Measurements from ENCODE around the gene PSD2.

The PSD2 gene

DNA sequence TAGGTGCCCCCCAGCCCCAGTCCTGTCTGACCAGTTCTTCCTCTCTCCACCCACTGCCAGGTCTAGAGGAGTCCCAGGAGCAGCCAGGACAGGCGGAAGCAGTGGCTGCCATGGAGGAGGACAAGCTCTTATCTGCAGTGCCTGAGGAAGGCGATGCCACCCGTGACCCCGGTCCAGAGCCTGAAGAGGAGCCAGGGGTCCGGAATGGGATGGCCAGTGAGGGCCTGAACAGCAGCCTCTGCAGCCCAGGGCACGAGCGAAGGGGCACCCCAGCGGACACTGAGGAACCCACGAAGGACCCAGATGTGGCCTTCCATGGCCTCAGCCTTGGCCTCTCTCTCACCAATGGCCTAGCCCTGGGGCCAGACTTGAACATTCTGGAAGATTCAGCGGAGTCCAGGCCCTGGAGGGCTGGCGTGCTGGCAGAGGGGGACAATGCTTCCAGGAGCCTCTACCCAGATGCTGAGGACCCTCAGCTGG, 13.8 kb downstream of the PSD2 start:
- Histone ChIP-seq H3K27me3 (ENCODE audit: control insufficient read depth, insufficient read depth, low read length) (no peaks in the 10 kb centered on the region), H2AFZ (no peak overlapping the region), H3K79me2 (no peaks in the 10 kb centered on the region), H3K4me3 (ENCODE audit: low read depth, low read length) (no peak overlapping the region), H3K36me3 (ENCODE audit: control insufficient read depth, insufficient read depth, low read length) (no peaks in the 10 kb centered on the region), H3K4me2 (ENCODE audit: low read length) (no peak overlapping the region), H3K4me1 (no peaks in the 10 kb centered on the region), H3K9me3 (ENCODE audit: control insufficient read depth, low read length) (no peaks in the 10 kb centered on the region), H3K9ac (no peak overlapping the region), H3K27ac (no peak overlapping the region)
- TF ChIP-seq, protein P1, sequence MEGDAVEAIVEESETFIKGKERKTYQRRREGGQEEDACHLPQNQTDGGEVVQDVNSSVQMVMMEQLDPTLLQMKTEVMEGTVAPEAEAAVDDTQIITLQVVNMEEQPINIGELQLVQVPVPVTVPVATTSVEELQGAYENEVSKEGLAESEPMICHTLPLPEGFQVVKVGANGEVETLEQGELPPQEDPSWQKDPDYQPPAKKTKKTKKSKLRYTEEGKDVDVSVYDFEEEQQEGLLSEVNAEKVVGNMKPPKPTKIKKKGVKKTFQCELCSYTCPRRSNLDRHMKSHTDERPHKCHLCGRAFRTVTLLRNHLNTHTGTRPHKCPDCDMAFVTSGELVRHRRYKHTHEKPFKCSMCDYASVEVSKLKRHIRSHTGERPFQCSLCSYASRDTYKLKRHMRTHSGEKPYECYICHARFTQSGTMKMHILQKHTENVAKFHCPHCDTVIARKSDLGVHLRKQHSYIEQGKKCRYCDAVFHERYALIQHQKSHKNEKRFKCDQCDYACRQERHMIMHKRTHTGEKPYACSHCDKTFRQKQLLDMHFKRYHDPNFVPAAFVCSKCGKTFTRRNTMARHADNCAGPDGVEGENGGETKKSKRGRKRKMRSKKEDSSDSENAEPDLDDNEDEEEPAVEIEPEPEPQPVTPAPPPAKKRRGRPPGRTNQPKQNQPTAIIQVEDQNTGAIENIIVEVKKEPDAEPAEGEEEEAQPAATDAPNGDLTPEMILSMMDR (IDR thresholded peaks at IDR 0.05) = no peak

DNA sequence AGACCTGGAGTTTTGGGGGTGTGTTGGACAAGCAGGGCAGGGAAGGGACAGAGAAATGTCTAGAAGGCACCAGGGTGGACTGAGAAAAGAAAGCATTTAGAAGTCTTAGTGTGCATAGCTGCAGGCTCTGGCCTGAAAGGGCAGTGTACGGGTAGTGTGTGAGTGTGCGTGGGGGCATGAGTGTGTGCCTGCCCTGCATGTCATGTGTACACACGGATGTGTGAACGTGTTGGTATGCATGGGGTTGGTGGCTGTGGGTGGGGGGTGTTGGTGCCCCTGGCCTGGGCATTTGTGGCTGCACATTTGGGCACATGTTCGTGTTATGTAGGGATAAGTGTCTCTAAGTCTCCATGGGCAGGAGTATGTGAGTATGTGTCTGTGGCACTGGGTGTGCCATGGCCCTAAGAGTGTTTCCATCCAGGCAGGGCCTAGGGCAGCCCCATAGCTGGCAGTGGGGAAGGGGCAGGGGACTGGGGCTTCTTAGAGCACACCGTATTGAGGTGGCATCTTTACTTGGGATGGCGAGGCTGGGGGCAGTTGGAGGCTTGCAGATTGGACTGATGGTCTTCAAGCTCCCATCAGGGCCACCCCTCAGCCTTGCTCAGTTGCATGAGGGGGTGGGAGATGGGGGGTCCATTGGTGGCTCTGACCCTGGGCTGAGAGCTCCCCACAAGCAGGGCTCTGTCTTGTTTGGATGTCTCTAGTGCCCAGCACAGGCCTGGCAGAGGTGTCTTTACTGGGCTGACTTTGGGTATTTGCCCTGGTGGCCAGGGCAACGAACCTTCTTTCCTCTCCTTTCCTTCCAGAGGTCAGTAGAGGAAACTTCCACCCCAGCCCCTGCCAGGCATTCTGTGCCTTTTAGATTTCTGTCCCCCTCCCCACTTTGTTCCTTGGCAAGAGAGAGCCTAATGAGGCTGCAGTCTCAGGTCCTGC, 15.0 kb downstream of the PSD2 start:
- H2AFZ ChIP-seq = no peak overlapping the region
- TF ChIP-seq, protein P1 (IDR thresholded peaks at IDR 0.05) = no peak
- no peak overlapping the region for H3K4me3 ChIP-seq (ENCODE audit: low read depth, low read length)
- no peaks in the 10 kb centered on the region for H3K27me3 ChIP-seq (ENCODE audit: control insufficient read depth, insufficient read depth, low read length)
- H3K4me1 ChIP-seq = no peaks in the 10 kb centered on the region
- no peak overlapping the region for H3K4me2 ChIP-seq (ENCODE audit: low read length)
- no peaks in the 10 kb centered on the region for H3K9me3 ChIP-seq (ENCODE audit: control insufficient read depth, low read length)
- H3K36me3 ChIP-seq (ENCODE audit: control insufficient read depth, insufficient read depth, low read length) = no peaks in the 10 kb centered on the region
- no peak overlapping the region for H3K27ac ChIP-seq
- no peak overlapping the region for H3K9ac ChIP-seq
- no peaks in the 10 kb centered on the region for H3K79me2 ChIP-seq

DNA sequence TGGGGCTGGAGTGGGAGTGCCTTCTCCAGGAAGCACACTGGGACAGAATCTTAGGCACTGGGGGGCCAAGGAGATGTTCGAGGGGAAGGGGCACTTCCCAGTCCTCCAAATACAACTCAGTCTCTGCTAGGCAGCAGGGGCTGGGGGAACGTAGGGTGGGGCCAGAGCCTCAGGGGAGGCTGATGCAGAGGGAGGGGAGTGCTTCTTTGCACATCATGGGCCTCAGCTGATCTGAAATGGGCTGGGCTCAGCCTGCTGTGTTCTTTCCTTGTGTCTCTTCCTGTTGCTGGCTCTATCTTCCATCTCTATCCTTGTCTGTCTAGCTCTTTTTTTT, 15.6 kb downstream of the PSD2 start:
- H3K4me1 ChIP-seq = no peaks in the 10 kb centered on the region

DNA sequence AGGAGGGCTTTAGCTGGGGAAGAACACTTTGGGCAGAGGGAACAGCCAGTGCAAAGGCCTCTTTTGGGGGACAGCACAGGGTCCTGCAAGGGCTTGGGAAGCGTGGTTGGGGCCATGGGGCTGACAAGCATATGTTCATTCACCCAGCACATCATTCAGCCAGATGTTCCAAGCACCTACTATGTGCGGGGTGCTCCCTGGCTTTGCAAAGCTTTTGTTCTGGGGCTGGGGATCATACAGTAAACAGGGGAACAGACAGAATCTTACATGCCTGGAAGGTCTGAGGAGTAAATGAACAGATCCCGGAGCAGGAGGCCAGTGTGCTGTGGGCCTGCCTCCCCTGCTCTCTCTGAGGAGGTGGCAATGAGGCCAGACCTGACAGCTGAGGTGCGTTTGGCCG, 16.7 kb downstream of the PSD2 start:
- Histone ChIP-seq H3K79me2 (no peaks in the 10 kb centered on the region), H3K4me3 (ENCODE audit: low read depth, low read length) (no peak overlapping the region), H3K4me1 (no peaks in the 10 kb centered on the region), H3K36me3 (ENCODE audit: control insufficient read depth, insufficient read depth, low read length) (no peaks in the 10 kb centered on the region), H3K27me3 (ENCODE audit: control insufficient read depth, insufficient read depth, low read length) (no peaks in the 10 kb centered on the region), H3K9ac (no peak overlapping the region), H2AFZ (no peak overlapping the region), H3K27ac (no peak overlapping the region), H3K4me2 (ENCODE audit: low read length) (no peak overlapping the region), H3K9me3 (ENCODE audit: control insufficient read depth, low read length) (no peaks in the 10 kb centered on the region)
- TF ChIP-seq, protein P1 (IDR thresholded peaks at IDR 0.05) = no peak

More for the DNA sequence above, 15.6 kb downstream of the PSD2 start:
- no peak overlapping the region for H3K27ac ChIP-seq
- no peaks in the 10 kb centered on the region for H3K79me2 ChIP-seq
- H3K4me2 ChIP-seq (ENCODE audit: low read length) = no peak overlapping the region
- H2AFZ ChIP-seq = no peak overlapping the region
- TF ChIP-seq, protein P1 (IDR thresholded peaks at IDR 0.05) = no peak
- no peaks in the 10 kb centered on the region for H3K9me3 ChIP-seq (ENCODE audit: control insufficient read depth, low read length)
- no peaks in the 10 kb centered on the region for H3K27me3 ChIP-seq (ENCODE audit: control insufficient read depth, insufficient read depth, low read length)
- no peak overlapping the region for H3K4me3 ChIP-seq (ENCODE audit: low read depth, low read length)
- no peak overlapping the region for H3K9ac ChIP-seq
- no peaks in the 10 kb centered on the region for H3K36me3 ChIP-seq (ENCODE audit: control insufficient read depth, insufficient read depth, low read length)

All from parathyroid adenoma (tissue), 2 donors.